K562 (cell line): ENCODE measurements around the gene ZFYVE28.

Experiments used
- CBFB ChIP-seq: sonication (generic); formaldehyde crosslinking; IDR thresholded peaks from 2 replicates; pipeline ENCODE4 v1.4.0; 2020; ENCODE audit warnings: mild to moderate bottlenecking, missing genetic modification reagents
- CREM ChIP-seq: IDR thresholded peaks from 2 replicates; pipeline ENCODE4 v1.6.1; 2014; ENCODE audit warnings: antibody characterized with exemption, low read depth
- CTCF ChIP-seq, 3 experiments: IDR thresholded peaks in 2 of 3; conservative IDR thresholded peaks in 1 of 3; 2 replicates each; pipeline ENCODE4 v1.5.1; 2011 to 2012; ENCODE audit warnings: low read length in 3 of 3, mild to moderate bottlenecking in 3 of 3, control low read depth in 2 of 3, improper control_type of control experiment in 1 of 3, inconsistent platforms in 1 of 3, low read depth in 1 of 3, mixed read lengths in 1 of 3, moderate library complexity in 1 of 3; ENCODE audit not compliant: insufficient read depth in 2 of 3
- GTF2B ChIP-seq: IDR thresholded peaks from 2 replicates; pipeline ENCODE4 v1.6.1; 2011; ENCODE audit not compliant: insufficient read length; ENCODE audit errors: extremely low read depth
- KLF1 ChIP-seq: fragments of 450-650 bp; IDR thresholded peaks from 2 replicates; pipeline ENCODE4 v1.6.1; 2016; ENCODE audit warnings: missing genetic modification characterization, missing compliant biosample characterization
- MAFK ChIP-seq: IDR thresholded peaks from 2 replicates; pipeline ENCODE4 v1.6.1; 2011; ENCODE audit warnings: low read length, improper control_type of control experiment
- POLR2AphosphoS2 ChIP-seq: IDR thresholded peaks from 2 replicates; pipeline ENCODE4 v1.6.1; 2012; ENCODE audit warnings: low read length, improper control_type of control experiment
- PREB ChIP-seq: sonication (generic); formaldehyde crosslinking; IDR thresholded peaks from 2 replicates; pipeline ENCODE4 v1.8.1; 2023; ENCODE audit warnings: mild to moderate bottlenecking, missing genetic modification reagents
- RHOXF2B ChIP-seq: fragments of 250-450 bp; sonication (Bioruptor Pico); conservative IDR thresholded peaks from 2 replicates; pipeline ENCODE4 v1.5.1; 2021
- SNAPC5 ChIP-seq: fragments of 250-450 bp; sonication (Bioruptor Pico); IDR thresholded peaks from 2 replicates; pipeline ENCODE4 v1.8.0; 2021; ENCODE audit warnings: moderate library complexity, mild to moderate bottlenecking, inconsistent platforms
- SREBF2 ChIP-seq: sonication (generic); formaldehyde crosslinking; IDR thresholded peaks from 2 replicates; pipeline ENCODE4 v1.4.0; 2020; ENCODE audit warnings: mild to moderate bottlenecking, missing genetic modification reagents
- ZBTB11 ChIP-seq, 3 experiments: fragments of 200-800 bp in 1 of 3; fragments of 250-450 bp in 1 of 3; fragments of 450-650 bp in 1 of 3; sonication (Bioruptor Pico) in 1 of 3; sonication (Bioruptor generic) in 1 of 3; formaldehyde crosslinking in 1 of 3; IDR thresholded peaks; 2 replicates each; pipeline versions ENCODE4 v1.6.1 to v1.8.0; 2016 to 2022; ENCODE audit warnings: mild to moderate bottlenecking in 2 of 3, missing genetic modification characterization in 2 of 3, missing compliant biosample characterization in 1 of 3, moderate library complexity in 1 of 3

DNA sequence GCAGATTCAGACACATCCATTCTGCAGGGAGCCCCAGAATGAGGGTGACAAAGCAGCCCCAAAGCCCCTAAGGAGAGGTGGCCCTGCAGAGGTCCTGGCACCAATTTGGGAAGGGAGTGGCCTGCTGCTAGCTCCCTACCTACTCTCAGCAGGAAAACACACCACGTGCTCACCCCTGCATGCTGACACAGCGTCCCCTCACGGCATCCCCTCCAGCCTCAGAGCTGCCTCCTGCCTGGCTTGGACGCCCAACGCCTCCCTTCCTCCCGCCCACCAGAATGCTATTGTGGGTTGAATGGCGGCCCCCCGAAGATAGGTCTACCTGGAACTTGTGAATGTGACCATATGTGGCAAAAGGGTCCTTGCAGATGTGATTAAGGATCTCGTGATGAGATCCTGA is 28.8 kb downstream of the ZFYVE28 start:
- TF ChIP-seq CTCF (IDR thresholded peaks at IDR 0.05 in 2 of 3, conservative IDR thresholded peaks at IDR 0.05 in 1 of 3; ENCODE audit: insufficient read depth in 2 of 3, low read depth in 1 of 3, low read length in 3 of 3) (0 out of 6 replicates have a peak, but pooled peaks of 1 of the 3 experiments have one; percentile 2), MAFK (peak; percentile 21; the same call in 1 of the 2 replicates), SNAPC5 (no peak), PREB (CRISPR knock-in tag) (no peak), CBFB (CRISPR knock-in tag) (no peak), CREM (no peak; the same call in 1 of the 2 replicates), GTF2B (no peak), KLF1 (tag) (no peak), ZBTB11 (CRISPR knock-in tag; IDR thresholded peaks at IDR 0.05) (no peak), POLR2AphosphoS2 (no peak), RHOXF2B (no peak), SREBF2 (CRISPR knock-in tag) (no peak)
